Measurements from ENCODE around the gene GIGYF1. TPM values are rescaled to one million over a fixed set of nuclear protein-coding genes. Genes with fewer than 3 reads are reported as not detected.

Gene GIGYF1
- total RNA-seq, 1 donor from 2014 or later, result 25.8 TPM

- no peak for DNase-seq (ENCODE audit: low read depth)
Observed at GRCh38 chr7:100632951-100633717, 60.9 kb downstream of the GIGYF1 start.

GRCh38 chr7:100630066-100630465 lies 64.0 kb downstream of the GIGYF1 start:
- DNase-seq (ENCODE audit: low read depth), result no peak

Other genes with a start within 250 kb of the GIGYF1 start
- gene SPACDR, start 230.0 kb downstream of the GIGYF1 start, total RNA-seq, result 0.31 and 0.48 TPM in 2 replicates
- 32.9 and 34.6 TPM in 2 replicates for gene TSC22D4, start 215.0 kb downstream of the GIGYF1 start, total RNA-seq
- 0.05 TPM in 1 of 2 replicates, not detected in the other for gene NYAP1, start 210.3 kb downstream of the GIGYF1 start, total RNA-seq
- gene AGFG2, start 155.0 kb downstream of the GIGYF1 start, total RNA-seq, result 10.5 and 11.7 TPM in 2 replicates
- 0.21 TPM in 1 of 2 replicates, not detected in the other for gene SAP25, start 120.3 kb downstream of the GIGYF1 start, total RNA-seq
- 63.1 and 99.7 TPM in 2 replicates for gene LRCH4, start 108.1 kb downstream of the GIGYF1 start, total RNA-seq
- 0.21 and 1.2 TPM in 2 replicates for gene FBXO24, start 107.9 kb downstream of the GIGYF1 start, total RNA-seq
- gene PCOLCE, start 91.9 kb downstream of the GIGYF1 start, total RNA-seq, result 14.1 and 16.6 TPM in 2 replicates
- gene MOSPD3, start 81.7 kb downstream of the GIGYF1 start, total RNA-seq, result 8.1 and 10.9 TPM in 2 replicates
- gene TFR2, start 52.7 kb downstream of the GIGYF1 start, total RNA-seq, result not detected in 2 replicates
- gene ACTL6B, start 37.8 kb downstream of the GIGYF1 start, total RNA-seq, result not detected in 2 replicates
- 96.5 and 115 TPM in 2 replicates for gene GNB2, start 20.5 kb downstream of the GIGYF1 start, total RNA-seq
- gene POP7, start 11.9 kb upstream of the GIGYF1 start, total RNA-seq, result 36.2 and 46.9 TPM in 2 replicates
- 0.16 and 0.88 TPM in 2 replicates for gene EPO, start 26.2 kb upstream of the GIGYF1 start, total RNA-seq
- gene ZAN, start 39.3 kb upstream of the GIGYF1 start, total RNA-seq, result 0.05 TPM in 1 of 2 replicates, not detected in the other
- gene EPHB4, start 133.3 kb upstream of the GIGYF1 start, total RNA-seq, result 63.7 and 84.1 TPM in 2 replicates
- gene SLC12A9, start 158.5 kb upstream of the GIGYF1 start, total RNA-seq, result 13.4 and 23.8 TPM in 2 replicates
- gene TRIP6, start 173.1 kb upstream of the GIGYF1 start, total RNA-seq, result 94.2 and 99.3 TPM in 2 replicates
- gene SRRT, start 180.9 kb upstream of the GIGYF1 start, total RNA-seq, result 44.7 and 55.7 TPM in 2 replicates
- gene UFSP1, start 195.5 kb upstream of the GIGYF1 start, total RNA-seq, result 8.5 and 14.3 TPM in 2 replicates
- gene ACHE, start 201.6 kb upstream of the GIGYF1 start, total RNA-seq, result 51.0 and 84.4 TPM in 2 replicates